CD4-positive, alpha-beta T cell treated with Interleukin-21 for 1 hour (primary cell): ENCODE data around the gene POU2F3.
"Not testable (repeated sequence)": the region's sequence is repeated elsewhere in the genome, so short reads cannot be mapped to it uniquely, and the experiment has no call there.

Source experiments
- DNase-seq: peaks from one replicate; pipeline ENCODE4 v3.0.0-alpha.2; 2020

Gene POU2F3

DNA sequence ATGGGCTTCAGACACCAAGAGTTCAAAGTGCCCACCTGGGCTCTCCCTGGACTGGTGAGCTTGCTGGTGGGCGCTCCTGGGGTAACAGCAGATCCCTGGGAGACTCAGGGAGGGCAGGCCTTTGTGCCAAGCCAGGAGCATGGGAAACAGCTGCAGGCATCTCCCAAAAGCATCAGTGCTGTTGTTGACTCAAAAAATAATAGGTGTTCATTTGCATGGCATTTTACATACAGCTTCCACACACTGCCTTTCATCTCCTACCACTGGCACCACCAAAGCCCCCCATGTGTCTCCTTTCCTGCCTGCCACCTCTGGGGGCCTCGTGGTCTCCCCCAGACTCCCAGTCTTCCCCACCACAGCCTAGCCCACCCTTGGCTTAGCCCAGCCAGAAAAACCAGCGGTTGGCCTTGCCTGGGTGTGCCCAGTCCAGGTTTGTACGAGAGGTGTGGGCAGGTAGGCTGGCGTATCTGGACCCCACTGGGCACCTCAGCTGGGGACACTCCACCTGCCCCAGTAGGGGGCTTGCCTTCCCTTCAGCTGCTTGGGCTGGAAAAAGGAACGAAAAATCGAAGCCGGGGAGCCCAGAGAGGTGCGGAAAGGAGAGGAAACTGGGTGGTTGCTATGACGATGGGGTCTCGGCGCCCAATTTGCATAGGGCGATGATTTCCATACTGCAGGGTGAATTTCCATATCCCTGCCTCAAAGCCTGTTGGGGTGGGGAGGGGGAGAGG, 15.0 kb downstream of the POU2F3 start:
- DNase-seq, result no peak

DNA sequence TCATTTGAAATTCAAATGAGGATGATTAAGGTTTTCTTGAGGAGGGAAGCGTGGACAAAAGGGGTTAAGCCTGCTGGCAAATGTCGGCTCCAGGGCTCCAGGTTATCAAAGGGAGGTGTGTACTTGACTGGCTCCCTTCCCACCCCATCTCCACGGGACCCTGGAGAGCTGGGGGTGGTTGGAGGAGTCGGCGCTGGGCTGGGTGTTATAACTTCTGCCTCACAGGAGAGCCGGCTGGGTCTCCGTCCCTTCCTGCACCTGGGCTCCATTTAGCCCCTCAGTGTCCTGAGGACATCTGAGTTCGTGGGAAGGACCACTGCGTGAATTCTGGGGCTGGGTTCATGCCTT, 15.6 kb downstream of the POU2F3 start:
- no peak for DNase-seq

DNA sequence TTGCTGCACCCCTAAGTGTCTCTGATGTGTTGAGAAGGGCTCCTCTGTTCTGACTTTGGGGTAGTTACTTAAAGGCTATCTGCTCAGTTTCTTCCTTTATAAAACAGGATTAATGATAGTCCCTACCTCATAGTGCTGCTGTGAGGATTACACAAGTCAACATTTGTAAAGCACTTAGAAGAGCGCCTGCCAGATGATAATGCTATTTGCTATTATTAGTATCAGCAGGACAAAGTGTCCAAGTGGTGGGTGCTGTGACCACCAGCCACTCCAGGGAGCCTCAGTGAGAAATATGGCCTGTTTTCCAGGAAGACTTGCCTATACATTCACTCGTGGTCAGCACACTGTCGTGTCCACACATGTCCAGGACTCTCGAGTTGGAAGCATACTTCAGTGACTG, 16.2 kb downstream of the POU2F3 start:
- no peak for DNase-seq

DNA sequence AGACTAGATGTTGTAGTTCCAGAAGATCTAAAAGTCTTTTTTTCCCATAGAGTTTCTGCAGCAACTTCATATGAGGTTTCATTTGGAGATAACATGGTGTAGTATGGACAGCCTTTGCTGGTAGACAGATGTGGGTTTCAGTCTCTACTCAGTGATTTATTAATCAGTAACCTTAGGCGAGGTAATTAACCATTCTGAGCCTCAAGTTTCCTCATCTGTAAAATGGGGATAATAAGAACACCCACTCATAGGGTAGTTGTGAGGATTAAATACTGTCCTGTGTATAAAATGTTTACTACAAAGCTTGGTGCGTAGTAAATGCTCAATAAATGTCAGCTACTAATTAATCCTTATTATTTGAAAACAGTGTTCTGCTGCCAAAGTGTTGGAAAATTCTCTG, 16.8 kb downstream of the POU2F3 start:
- DNase-seq, result no peak

DNA sequence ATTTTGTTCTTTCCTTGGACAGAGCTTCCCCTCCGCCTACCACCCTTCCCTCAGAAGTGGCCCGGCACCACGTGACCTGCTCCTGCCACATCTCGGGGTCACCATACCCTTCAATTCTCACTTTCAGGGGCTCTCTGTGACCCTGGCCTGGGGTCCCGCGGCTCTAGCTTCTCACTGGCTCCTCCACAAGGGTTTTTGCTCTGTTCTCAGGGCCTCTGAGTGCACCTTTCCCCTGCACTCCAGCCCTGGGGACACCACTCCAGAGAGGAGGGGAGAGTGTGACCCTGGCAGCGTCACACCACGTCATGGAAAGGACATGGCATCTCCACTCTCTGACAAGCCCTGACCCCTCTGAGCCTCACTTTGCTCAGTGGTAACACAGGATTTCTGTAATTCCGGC, 17.4 kb downstream of the POU2F3 start:
- DNase-seq, result no peak

DNA sequence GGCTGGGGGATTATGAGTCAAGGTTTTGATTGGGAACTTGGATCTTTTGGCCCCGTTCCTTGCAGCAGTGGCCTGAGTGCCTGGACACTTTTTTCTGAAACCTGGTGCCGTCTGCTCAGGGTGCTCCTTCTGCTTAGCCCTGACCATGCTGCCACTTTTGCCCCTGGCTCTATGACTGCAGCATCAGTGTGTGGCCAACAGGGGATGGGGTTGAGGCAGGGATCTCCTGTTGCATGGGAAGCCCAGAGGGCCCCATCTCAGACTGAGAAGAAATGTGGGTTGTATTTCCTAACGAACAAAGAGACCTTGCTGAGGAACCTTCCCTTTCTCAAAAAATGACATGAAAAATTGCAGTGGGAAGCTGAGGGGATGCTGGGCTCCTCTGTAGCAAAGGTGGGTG, 18.7 kb downstream of the POU2F3 start:
- DNase-seq, result no peak

DNA sequence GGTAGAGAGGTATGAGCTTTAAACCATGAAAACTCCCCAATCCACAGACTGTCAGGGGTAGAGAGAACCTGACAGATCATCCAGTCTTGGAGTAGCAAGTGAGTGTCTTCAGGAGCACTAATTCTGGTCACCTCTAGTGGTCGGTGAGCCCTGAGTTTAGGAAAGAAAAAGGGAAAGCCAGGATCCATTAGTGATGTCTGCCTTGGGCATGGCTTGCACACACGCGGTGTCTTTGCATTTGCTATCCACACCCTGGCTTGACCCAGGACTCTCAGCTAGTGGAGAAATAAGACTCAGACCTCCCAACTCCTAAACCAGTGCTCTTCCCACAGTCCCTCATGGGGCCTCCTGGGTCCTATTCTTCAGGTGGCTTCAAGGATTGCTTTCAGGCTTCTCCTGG, 19.3 kb downstream of the POU2F3 start:
- DNase-seq, result no peak

DNA sequence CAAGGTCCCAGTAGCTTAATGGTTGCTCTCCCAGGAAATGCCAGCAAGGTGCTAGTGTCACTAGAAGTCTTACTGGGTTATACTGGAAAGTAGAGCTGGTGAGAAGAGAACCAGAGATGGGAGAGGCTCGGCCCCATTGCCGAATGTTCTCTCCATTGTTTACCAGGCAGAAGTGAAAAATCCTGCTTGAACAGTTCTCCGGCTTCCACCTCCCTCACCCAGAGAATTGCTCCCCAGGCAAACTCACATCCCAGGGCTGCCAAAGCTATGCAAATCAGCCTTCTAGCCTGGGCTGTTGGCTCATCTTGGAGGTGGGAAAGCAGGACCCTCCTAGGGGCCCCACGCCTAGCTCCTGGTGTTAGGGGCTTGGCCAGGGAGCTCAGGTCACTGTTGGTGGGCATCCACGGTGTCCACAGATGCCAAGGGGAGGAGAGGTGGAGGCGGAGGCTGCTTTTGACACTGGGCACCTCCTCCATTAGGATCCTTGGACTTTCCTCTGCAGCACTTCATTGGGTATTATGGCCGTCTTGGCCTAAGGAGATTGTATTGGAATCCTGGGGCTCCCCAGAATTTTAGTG, 20.1 kb downstream of the POU2F3 start:
- DNase-seq, result no peak

DNA sequence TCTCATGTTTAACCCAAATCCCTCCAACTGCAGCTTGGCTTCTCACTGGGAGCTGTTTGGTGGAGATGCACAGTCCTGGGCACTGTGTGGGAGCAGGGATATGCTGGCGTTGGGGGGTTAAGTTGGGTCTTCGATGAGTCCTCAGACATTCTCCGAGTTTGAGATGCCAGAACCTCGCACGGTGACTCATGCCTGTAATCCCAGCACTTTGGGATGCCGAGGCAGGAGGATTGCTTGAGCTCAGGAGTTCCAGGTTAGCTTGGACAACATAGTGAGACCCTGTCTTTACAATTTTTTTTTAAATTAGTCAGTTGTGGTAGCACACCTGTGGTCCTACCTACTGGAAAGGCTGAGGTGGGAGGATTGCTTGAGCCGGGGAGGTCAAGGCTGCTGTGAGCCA, 20.7 kb downstream of the POU2F3 start:
- no peak for DNase-seq

DNA sequence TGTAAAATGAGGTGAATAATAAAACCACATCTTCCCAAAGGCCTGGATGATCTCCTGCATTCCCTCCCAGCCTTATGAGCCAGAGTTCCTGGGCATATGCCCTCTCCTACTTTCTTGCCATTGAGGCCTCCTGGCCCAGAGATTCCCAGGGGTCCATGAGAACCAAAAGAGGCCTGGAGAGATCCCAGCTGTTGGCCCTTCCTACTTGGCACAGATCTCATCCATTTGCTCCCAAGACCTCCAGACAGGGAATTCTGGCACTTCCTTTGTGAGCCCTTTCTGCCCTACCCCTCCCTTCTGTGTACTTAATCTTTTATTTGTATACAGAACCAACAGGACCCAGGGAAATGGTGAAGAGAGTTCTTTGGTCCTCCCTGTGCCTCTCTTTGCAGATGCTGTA, 21.4 kb downstream of the POU2F3 start:
- no peak for DNase-seq

DNA sequence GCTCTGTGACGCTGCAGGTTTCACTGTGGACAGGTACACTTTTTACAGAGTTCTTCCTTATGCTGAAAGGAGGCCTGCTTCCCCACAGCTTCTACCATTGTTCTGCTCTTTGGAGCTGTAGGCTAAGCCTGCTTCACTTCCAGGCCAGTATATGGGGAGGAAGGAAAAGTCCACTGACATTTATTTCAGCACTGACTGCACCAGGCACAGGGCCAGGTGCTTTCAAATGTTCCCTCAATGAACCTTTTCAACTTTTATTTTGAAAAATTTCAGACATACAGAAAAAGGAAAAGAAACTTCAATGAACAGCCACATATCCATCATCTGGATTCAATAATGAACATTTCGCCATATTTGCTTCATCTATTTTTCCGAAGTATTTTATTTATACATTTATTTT, 22.0 kb downstream of the POU2F3 start:
- no peak for DNase-seq

DNA sequence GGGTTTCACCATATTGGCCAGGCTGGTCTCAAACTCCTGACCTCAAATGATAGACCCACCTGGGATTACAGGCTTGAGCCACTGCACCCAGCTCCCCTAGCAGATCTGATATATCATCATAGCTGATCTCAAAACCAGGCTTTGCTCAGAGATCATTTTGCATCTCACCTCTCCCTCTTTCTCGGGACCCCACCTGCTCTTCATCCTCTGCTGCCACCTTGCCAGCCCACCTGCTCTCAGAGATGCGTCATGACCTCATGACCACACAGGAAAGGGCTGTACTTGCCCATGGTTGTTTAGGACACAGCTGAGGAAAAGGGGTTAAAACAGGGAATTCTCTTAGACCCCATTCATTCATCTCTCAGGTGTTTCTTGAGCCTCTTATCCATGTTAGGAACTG, 27.4 kb downstream of the POU2F3 start:
- no peak for DNase-seq

DNA sequence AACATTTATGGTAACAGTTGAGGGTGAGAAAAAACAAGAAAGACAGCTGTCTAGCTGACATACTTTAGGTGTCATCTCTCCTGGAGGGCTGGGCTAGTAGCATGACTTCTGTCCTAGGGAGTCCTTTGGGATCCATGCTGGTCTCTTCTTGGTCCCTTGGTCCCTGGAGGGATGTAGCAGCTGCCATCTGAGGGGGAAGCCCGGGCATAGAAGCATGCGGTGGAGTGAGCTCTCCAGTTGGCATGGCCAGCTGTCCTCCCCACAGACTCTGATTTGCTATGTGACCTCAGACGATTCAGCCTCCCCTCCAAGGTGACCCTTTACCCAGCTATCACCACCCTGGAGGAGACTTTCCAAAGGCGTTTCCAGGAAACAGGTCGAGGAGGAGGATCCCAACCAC, 28.7 kb downstream of the POU2F3 start:
- no peak for DNase-seq

DNA sequence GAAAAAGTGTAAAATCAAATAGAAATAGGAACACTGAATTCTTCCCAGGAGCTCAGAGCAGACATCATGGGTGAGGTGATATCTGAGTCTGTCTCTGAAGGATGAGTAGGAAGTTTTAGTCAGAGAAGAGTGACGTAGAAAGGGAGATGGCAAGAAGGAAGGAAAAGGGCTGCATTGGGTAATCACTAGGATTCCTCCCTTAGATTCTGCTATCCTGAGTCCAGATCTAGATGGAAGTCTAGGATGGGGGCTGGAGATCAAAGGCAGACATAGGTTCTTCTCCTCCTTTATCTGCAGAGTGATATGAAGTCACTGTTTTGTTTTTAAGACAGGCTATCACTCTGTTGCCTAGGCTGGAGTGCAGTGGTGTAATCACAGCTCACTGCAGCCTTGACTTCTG, 30.4 kb downstream of the POU2F3 start:
- DNase-seq, result no peak

DNA sequence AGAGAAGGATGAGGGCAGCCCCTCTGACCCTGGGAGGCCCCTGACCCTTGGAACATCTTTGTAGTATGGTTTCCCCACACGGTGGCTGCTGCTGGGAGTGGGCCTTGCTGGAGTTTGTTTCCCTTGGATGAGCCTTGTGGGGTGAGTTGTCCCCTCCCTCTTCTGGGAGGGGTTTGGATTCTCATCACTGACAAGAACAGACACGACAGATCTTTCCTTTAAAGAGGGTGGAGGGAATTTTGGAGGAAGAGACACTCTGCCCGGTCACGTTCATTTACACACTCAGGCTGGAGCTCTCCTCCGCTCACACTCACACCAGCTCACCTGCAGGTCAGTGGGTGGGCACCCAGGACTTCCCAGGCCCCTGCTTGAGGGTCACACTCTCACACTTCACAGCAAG, 31.7 kb downstream of the POU2F3 start:
- no peak for DNase-seq

DNA sequence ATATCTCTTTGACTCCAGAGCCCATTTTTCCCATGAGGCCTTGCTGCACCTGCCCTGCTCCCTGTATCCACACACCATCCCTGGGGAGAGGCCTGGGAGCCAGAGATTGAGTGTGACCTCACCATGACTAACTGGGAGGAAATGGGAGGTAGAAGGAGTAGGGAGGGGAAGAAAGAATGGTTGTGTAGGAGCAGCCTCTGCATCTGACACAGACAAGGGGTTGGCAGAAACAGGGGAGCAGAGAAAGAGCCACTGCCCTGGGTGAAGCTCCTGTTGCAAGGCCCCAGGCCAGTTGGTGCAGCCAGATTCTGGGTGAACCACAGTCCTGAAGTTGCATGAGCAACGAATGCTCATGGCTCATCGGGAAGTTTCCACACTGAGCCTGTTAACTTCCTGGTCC, 32.4 kb downstream of the POU2F3 start:
- DNase-seq, result no peak

DNA sequence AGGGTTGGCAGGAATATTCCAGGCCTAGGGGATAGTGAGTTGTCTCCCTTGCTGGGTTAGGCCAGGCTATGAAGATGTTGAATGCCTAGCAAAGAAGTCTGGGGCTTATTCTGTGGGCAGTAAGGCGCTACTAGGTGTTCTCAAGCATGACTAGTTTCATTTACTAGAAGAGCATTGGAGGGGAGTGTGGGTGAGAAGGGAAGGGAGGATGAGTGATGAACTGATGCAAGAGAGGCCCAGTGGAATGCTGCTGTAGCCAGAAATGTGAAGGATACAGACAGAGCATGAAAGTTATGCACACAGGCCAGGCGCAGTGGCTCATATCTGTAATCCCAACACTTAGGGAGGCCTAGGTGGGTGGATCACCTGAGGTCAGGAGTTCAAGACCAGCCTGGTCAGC, 33.5 kb downstream of the POU2F3 start:
- no peak for DNase-seq

DNA sequence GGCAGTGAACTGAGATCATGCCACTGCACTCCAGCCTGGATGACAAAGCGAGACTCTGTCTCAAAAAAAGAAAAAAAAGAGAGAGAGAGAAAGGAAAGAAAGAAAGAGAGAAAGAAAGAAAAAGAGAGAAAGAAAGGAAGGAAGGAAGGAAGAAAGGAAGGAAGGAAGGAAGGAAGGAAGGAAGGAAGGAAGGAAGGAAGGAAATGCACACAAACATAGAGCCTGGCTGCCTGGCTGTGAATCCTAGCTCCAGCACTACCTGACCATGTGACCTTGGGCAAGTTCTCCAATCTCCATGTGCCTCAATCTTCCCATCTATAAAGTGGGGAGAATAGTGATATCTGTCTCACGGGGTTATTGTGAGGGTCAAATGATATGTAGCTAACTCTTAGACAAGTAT, 34.0 kb downstream of the POU2F3 start:
- not testable (repeated sequence) for DNase-seq

DNA sequence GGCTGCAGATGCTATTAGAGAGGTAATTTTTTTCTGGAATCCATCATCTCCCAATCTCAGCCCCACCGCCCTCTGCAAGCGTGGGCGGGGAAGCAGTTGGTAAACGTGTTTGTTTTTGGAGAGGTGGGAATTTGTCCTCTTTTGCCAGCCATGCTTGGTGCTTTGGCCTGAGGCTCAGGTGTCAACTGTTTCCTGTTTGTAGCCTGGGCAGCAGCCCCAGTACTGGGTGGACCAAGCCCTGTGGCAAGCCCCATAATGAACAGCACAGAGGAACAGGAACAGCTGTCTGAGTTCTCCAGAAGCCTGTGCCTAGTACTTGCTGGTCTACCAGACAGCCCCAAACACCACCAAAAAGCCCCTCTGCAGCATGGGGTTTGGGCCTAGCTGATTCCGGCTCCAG, 39.6 kb downstream of the POU2F3 start:
- no peak for DNase-seq

DNA sequence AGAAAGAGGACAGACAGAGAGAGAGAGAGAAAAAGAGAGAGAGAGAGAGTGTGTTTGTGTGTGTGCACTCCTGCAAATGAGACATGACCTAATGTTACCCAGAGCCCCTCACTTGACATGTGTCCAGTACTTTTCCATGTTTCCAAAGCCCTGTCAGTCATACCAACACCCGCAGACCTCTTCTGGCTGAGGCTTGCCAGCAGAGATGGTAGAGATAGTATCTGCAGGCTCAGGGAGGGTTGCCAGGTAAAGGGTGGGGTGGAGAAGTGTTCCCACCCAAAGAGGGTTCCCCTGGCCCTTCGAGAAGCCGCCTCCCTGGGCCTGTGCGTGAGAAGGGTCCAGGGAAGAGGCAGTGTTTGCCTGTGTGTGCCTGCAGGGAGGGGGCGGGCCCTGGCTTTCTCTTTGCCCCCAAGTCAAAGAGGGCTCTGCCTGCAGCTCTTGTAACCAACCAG, 40.7 kb downstream of the POU2F3 start:
- DNase-seq, result no peak

DNA sequence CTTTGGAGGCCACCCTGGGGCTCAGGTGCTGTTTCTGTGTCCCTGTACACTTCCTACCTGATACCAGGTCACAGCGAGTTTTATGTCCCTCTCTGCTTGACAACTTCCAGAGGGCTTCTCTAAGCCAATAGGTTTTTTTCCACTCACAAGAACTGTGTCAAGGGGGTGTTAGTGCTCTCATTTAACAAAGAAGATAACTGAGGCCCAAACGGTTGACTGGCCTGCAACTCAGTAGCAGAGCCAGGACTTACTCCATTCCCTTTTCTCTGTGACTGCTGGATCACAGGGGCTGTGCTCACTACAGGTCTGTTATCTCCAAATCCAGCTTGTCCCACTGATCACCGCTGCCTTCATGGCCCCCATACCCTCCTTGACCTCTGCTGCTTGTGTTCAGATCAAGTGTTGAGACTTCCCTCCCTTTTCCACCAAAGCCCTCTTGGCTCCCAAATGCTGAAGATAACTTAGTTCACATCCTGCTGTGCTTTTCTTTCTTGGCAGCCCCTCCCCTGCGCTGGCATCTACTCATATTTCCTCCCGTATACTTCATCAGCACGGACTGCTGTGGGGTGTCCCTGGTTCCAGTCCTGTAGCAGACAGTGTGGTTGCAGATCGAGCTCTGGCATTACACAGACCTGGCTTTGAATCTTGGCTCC, 41.3 kb downstream of the POU2F3 start:
- DNase-seq, result no peak

DNA sequence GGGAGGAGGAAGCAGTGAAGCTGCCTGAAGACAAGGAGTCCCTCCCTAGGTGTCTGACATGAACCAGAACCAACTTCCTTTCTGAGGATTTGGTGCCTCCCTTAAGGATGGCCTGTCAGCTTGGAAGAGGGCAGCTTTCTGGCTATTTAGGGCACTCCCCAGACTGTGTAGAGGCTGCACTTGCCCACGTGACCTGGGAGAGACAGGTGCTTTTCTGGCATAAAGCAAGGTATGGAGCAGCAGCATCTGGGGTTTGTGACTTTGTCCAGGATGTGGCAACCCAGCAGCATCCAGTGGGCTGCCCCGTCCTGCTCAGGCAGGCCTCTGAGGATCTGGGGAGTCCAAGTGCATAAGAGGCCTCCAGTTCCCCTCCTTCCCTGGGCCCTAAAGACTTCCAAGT, 43.2 kb downstream of the POU2F3 start:
- DNase-seq, result no peak

DNA sequence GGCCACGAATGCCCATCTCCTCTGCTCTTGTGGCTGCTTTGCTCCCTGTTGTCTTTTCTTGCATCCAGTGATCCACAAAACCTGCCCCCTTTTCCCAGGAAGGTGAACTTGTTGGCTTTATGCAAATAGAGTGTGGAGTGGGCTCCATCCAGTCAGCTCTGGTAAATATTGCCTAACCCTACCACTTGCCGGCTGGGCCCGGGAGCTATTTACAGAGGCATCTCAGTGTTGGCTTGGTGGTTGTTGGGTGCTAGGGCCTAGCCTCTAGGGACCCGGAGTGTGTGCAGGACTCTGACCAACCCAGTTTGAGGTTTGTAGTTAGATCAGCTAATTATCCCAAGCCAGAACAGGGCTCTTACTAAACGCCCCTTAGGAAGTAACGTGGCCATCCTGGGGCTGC, 44.3 kb downstream of the POU2F3 start:
- DNase-seq, result no peak

DNA sequence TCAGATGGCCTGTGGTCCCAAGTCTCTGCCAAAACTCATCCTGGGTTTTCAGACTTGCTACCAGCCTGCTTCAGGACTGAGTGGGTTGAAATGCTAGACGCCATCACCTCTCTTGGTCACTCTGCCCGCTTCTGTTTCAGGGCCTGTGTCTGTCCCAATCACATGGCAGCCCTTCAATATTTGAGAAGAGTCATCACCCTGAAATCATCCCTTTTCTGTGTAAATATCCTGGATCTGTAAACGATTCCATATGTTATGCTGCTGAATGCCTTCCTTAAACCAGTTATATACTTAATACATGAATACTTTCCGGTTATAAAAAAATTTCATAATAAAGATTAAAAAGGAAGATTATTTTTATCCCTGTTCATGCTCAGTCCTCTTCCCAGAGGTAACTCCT, 45.3 kb downstream of the POU2F3 start:
- no peak for DNase-seq

DNA sequence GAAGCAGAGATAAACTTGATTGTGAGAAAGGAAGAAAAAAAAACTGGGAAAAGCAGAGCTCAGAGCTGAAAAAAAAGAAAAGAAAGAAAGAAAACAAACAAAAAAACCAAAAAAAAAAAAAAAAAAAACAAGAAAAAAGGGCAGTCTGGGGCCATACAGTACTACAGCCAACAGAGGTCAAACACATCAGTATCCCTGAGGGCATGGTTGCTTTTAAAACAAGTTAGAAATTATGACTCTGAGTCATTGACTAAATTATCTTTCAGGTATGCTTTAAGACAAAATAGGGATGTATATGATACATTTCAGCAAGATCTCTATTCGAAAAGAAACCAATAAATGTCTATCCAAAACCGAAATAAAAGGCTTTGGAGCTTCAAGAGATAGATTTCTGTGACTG, 48.1 kb downstream of the POU2F3 start:
- DNase-seq, result no peak
